Activated naive CD4-positive, alpha-beta T cell treated with anti-CD3 and anti-CD28 coated beads, Interleukin-2, amount 50 U/mL, for 24 hours (primary cell): ENCODE measurements around the gene NRGN.
A peak's percentile ranks its signal among the peaks of the same experiment; 100 is the strongest.

Experiments used
- H3K27ac Mint-ChIP-seq: one replicate; pipeline ENCODE4 v1.8.0; 2021; ENCODE audit warnings: mild to moderate bottlenecking, mixed read lengths
- H3K27me3 Mint-ChIP-seq: one replicate; pipeline ENCODE4 v1.8.0; 2021; ENCODE audit warnings: mixed read lengths
- H3K36me3 Mint-ChIP-seq: one replicate; pipeline ENCODE4 v1.8.0; 2021; ENCODE audit warnings: mixed read lengths
- H3K4me1 Mint-ChIP-seq: one replicate; pipeline ENCODE4 v1.8.0; 2021; ENCODE audit warnings: mixed read lengths
- H3K4me3 Mint-ChIP-seq: one replicate; pipeline ENCODE4 v1.8.0; 2021; ENCODE audit warnings: mild to moderate bottlenecking, mixed read lengths
- H3K9me3 Mint-ChIP-seq: one replicate; pipeline ENCODE4 v1.8.0; 2021; ENCODE audit warnings: mixed read lengths

The NRGN gene

GRCh38 chr11:124749912-124750311 is 10.2 kb downstream of the NRGN start:
- Mint-ChIP-seq H3K4me1 (peaks cover 17% of the 10 kb centered on the region), H3K4me3 (no peak overlapping the region), H3K27ac (no peak overlapping the region), H3K9me3 (no peaks in the 10 kb centered on the region), H3K27me3 (peaks cover 2% of the 10 kb centered on the region), H3K36me3 (no peaks in the 10 kb centered on the region)

- peaks cover 11% of the 10 kb centered on the region for H3K4me1 Mint-ChIP-seq
- H3K27me3 Mint-ChIP-seq, result peaks cover 2% of the 10 kb centered on the region
- no peak overlapping the region for H3K4me3 Mint-ChIP-seq
- no peaks in the 10 kb centered on the region for H3K36me3 Mint-ChIP-seq
- no peak overlapping the region for H3K27ac Mint-ChIP-seq
- no peaks in the 10 kb centered on the region for H3K9me3 Mint-ChIP-seq
These were observed 11.6 kb downstream of the NRGN start for GRCh38 chr11:124751391-124751740.

- peaks cover 8% of the 10 kb centered on the region for H3K4me1 Mint-ChIP-seq
- H3K27ac Mint-ChIP-seq, result peak within 1 kb of the TSS; percentile 12
- H3K4me3 Mint-ChIP-seq, result peak within 1 kb of the TSS; percentile 49
These were observed 12.2 kb downstream of the NRGN start, which contains the start of gene VSIG2 for GRCh38 chr11:124751741-124752470. Gene VSIG2, minus strand, starts transcription at chr11:124752255. Its CDS starts 118 bp downstream, at chr11:124752137.

GRCh38 chr11:124752471-124753102 is 12.8 kb downstream of the NRGN start:
- peaks cover 3% of the 10 kb centered on the region for H3K4me1 Mint-ChIP-seq
- peak overlapping the region; percentile 12 for H3K27ac Mint-ChIP-seq
- peak overlapping the region; percentile 49 for H3K4me3 Mint-ChIP-seq
- H3K9me3 Mint-ChIP-seq, result no peaks in the 10 kb centered on the region
- peaks cover 7% of the 10 kb centered on the region for H3K27me3 Mint-ChIP-seq
- no peaks in the 10 kb centered on the region for H3K36me3 Mint-ChIP-seq

More at GRCh38 chr11:124751741-124752470, 12.2 kb downstream of the NRGN start, which contains the start of gene VSIG2:
- Mint-ChIP-seq H3K36me3 (no peaks in the 10 kb centered on the region), H3K27me3 (peaks cover 6% of the 10 kb centered on the region), H3K9me3 (no peaks in the 10 kb centered on the region)

- Mint-ChIP-seq H3K36me3 (no peaks in the 10 kb centered on the region), H3K27me3 (peaks cover 8% of the 10 kb centered on the region), H3K4me3 (no peak overlapping the region), H3K9me3 (no peaks in the 10 kb centered on the region), H3K4me1 (peaks cover 5% of the 10 kb centered on the region), H3K27ac (no peak overlapping the region)
These were observed 13.5 kb downstream of the NRGN start for GRCh38 chr11:124753205-124753604.

- H3K9me3 Mint-ChIP-seq, result no peaks in the 10 kb centered on the region
- no peaks in the 10 kb centered on the region for H3K36me3 Mint-ChIP-seq
- no peak overlapping the region for H3K27ac Mint-ChIP-seq
- no peak overlapping the region for H3K4me3 Mint-ChIP-seq
- peaks cover 11% of the 10 kb centered on the region for H3K27me3 Mint-ChIP-seq
- H3K4me1 Mint-ChIP-seq, result peaks cover 10% of the 10 kb centered on the region
These were observed 13.9 kb downstream of the NRGN start for GRCh38 chr11:124753624-124754023.

GRCh38 chr11:124754309-124754708 is 14.6 kb downstream of the NRGN start:
- H3K27me3 Mint-ChIP-seq, result peaks cover 14% of the 10 kb centered on the region
- H3K27ac Mint-ChIP-seq, result no peak overlapping the region
- H3K36me3 Mint-ChIP-seq, result no peaks in the 10 kb centered on the region
- H3K4me1 Mint-ChIP-seq, result peaks cover 11% of the 10 kb centered on the region
- no peaks in the 10 kb centered on the region for H3K9me3 Mint-ChIP-seq
- H3K4me3 Mint-ChIP-seq, result no peak overlapping the region

GRCh38 chr11:124754710-124755109 is 15.0 kb downstream of the NRGN start:
- H3K27ac Mint-ChIP-seq, result no peak overlapping the region
- H3K36me3 Mint-ChIP-seq, result no peaks in the 10 kb centered on the region
- peaks cover 15% of the 10 kb centered on the region for H3K4me1 Mint-ChIP-seq
- peaks cover 14% of the 10 kb centered on the region for H3K27me3 Mint-ChIP-seq
- no peaks in the 10 kb centered on the region for H3K9me3 Mint-ChIP-seq
- no peak overlapping the region for H3K4me3 Mint-ChIP-seq

GRCh38 chr11:124756033-124756752 is 16.5 kb downstream of the NRGN start:
- H3K27me3 Mint-ChIP-seq, result peaks cover 19% of the 10 kb centered on the region
- H3K4me3 Mint-ChIP-seq, result no peak overlapping the region

GRCh38 chr11:124756753-124757227 is 17.0 kb downstream of the NRGN start:
- Mint-ChIP-seq H3K27ac (no peak overlapping the region), H3K36me3 (no peaks in the 10 kb centered on the region), H3K9me3 (no peaks in the 10 kb centered on the region), H3K4me1 (peaks cover 25% of the 10 kb centered on the region), H3K4me3 (no peak overlapping the region), H3K27me3 (peaks cover 19% of the 10 kb centered on the region)

More at GRCh38 chr11:124756033-124756752, 16.5 kb downstream of the NRGN start:
- H3K36me3 Mint-ChIP-seq, result no peaks in the 10 kb centered on the region
- H3K27ac Mint-ChIP-seq, result no peak overlapping the region
- peaks cover 19% of the 10 kb centered on the region for H3K4me1 Mint-ChIP-seq
- no peaks in the 10 kb centered on the region for H3K9me3 Mint-ChIP-seq

GRCh38 chr11:124757320-124757719 is 17.6 kb downstream of the NRGN start:
- Mint-ChIP-seq H3K4me3 (no peak overlapping the region), H3K27ac (no peak overlapping the region), H3K4me1 (peaks cover 25% of the 10 kb centered on the region), H3K9me3 (no peaks in the 10 kb centered on the region), H3K27me3 (peaks cover 19% of the 10 kb centered on the region), H3K36me3 (no peaks in the 10 kb centered on the region)

GRCh38 chr11:124758355-124759265 is 18.9 kb downstream of the NRGN start:
- Mint-ChIP-seq H3K27ac (no peak overlapping the region), H3K27me3 (peaks cover 21% of the 10 kb centered on the region), H3K4me1 (peaks cover 29% of the 10 kb centered on the region), H3K36me3 (no peaks in the 10 kb centered on the region), H3K9me3 (no peaks in the 10 kb centered on the region), H3K4me3 (peak overlapping the region; percentile 78)

GRCh38 chr11:124759266-124760204 is 19.8 kb downstream of the NRGN start:
- Mint-ChIP-seq H3K4me3 (peak overlapping the region; percentile 61), H3K9me3 (no peaks in the 10 kb centered on the region), H3K27me3 (peaks cover 21% of the 10 kb centered on the region), H3K4me1 (peaks cover 29% of the 10 kb centered on the region), H3K36me3 (no peaks in the 10 kb centered on the region), H3K27ac (no peak overlapping the region)

- no peak overlapping the region for H3K27ac Mint-ChIP-seq
These were observed 20.5 kb downstream of the NRGN start for GRCh38 chr11:124760205-124760652.

More at GRCh38 chr11:124760205-124760652, 20.5 kb downstream of the NRGN start:
- Mint-ChIP-seq H3K4me3 (peak overlapping the region; percentile 61), H3K4me1 (peaks cover 29% of the 10 kb centered on the region), H3K36me3 (no peaks in the 10 kb centered on the region), H3K9me3 (no peaks in the 10 kb centered on the region), H3K27me3 (peaks cover 21% of the 10 kb centered on the region)
